WTC11 (cell line): Measurements from ENCODE around the gene CFAP20DC.

Experiments
- CBFB ChIP-seq: sonication (generic); formaldehyde crosslinking; IDR thresholded peaks from 2 replicates; pipeline ENCODE4 v1.8.1; 2022; ENCODE audit warnings: mild to moderate bottlenecking, low read depth, missing genetic modification reagents
- CREB1 ChIP-seq: sonication (generic); formaldehyde crosslinking; IDR thresholded peaks from 2 replicates; pipeline ENCODE4 v1.8.0; 2023; ENCODE audit warnings: mild to moderate bottlenecking, missing genetic modification reagents
- CREM ChIP-seq: sonication (generic); formaldehyde crosslinking; IDR thresholded peaks from 2 replicates; pipeline ENCODE4 v1.8.1; 2022; ENCODE audit warnings: mild to moderate bottlenecking, missing genetic modification reagents, moderate library complexity
- MXD4 ChIP-seq: fragments of 250-450 bp; sonication (Bioruptor Pico); IDR thresholded peaks from 2 replicates; pipeline ENCODE4 v1.8.0; 2021; ENCODE audit warnings: mild to moderate bottlenecking, moderate library complexity, borderline replicate concordance
- NFE2L1 ChIP-seq: sonication (generic); formaldehyde crosslinking; IDR thresholded peaks from 2 replicates; pipeline ENCODE4 v1.8.1; 2023; ENCODE audit warnings: missing genetic modification reagents
- RELA ChIP-seq: sonication (generic); formaldehyde crosslinking; IDR thresholded peaks from 2 replicates; pipeline ENCODE4 v1.8.1; 2022; ENCODE audit warnings: missing genetic modification reagents, mild to moderate bottlenecking, borderline replicate concordance
- TCF7 ChIP-seq: sonication (generic); formaldehyde crosslinking; IDR thresholded peaks from 2 replicates; pipeline ENCODE4 v1.8.0; 2022; ENCODE audit warnings: mild to moderate bottlenecking, low read depth, missing genetic modification reagents, moderate library complexity
- ZBTB21 ChIP-seq: sonication (generic); formaldehyde crosslinking; IDR thresholded peaks from 2 replicates; pipeline ENCODE4 v1.8.1; 2023; ENCODE audit warnings: mild to moderate bottlenecking, missing genetic modification reagents, borderline replicate concordance
- ZNF232 ChIP-seq: sonication (generic); formaldehyde crosslinking; IDR thresholded peaks from 2 replicates; pipeline ENCODE4 v1.8.0; 2022; ENCODE audit warnings: mild to moderate bottlenecking, missing genetic modification reagents
- ZNF423 ChIP-seq: fragments of 250-450 bp; sonication (Bioruptor Pico); IDR thresholded peaks from 2 replicates; pipeline ENCODE4 v2.1.2; 2022; ENCODE audit warnings: mild to moderate bottlenecking, moderate library complexity
- TF ChIP-seq, protein P1 (sequence below): fragments of 200-600 bp; IDR thresholded peaks from 2 replicates; pipeline ENCODE4 v1.8.0; 2022; ENCODE audit warnings: antibody characterized with exemption
- TF ChIP-seq, protein P2 (sequence below): sonication (generic); formaldehyde crosslinking; IDR thresholded peaks from 2 replicates; pipeline ENCODE4 v1.8.0; 2022; ENCODE audit warnings: mild to moderate bottlenecking, missing genetic modification reagents
- TF ChIP-seq, protein P3 (sequence below): sonication (generic); formaldehyde crosslinking; IDR thresholded peaks from 2 replicates; pipeline ENCODE4 v1.8.1; 2022; ENCODE audit warnings: low read depth, missing genetic modification reagents, borderline replicate concordance
- TF ChIP-seq, protein P4 (sequence below): sonication (generic); formaldehyde crosslinking; conservative IDR thresholded peaks from 2 replicates; pipeline ENCODE4 v1.8.1; 2023; ENCODE audit warnings: mild to moderate bottlenecking, low read depth, missing genetic modification reagents, moderate library complexity

DNA sequence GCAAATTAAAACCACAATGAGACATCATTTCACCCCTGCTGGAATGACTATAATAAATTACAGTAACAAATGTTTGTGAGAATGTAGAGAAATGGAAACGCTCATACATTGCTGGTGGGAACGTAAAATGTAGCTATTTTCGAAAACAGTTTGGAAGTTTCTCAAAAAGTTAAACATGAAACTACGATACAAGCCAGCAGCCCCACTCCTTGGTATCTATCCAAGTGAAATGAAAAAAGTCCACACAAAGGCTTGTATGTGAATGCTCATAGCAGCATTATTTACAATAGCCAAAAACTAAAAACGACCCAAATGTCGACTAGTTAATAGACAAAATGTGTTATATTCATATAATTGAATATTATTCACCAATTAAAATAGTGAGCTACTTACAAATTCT lies 22.9 kb upstream of the CFAP20DC start:
- TF ChIP-seq, protein P1, sequence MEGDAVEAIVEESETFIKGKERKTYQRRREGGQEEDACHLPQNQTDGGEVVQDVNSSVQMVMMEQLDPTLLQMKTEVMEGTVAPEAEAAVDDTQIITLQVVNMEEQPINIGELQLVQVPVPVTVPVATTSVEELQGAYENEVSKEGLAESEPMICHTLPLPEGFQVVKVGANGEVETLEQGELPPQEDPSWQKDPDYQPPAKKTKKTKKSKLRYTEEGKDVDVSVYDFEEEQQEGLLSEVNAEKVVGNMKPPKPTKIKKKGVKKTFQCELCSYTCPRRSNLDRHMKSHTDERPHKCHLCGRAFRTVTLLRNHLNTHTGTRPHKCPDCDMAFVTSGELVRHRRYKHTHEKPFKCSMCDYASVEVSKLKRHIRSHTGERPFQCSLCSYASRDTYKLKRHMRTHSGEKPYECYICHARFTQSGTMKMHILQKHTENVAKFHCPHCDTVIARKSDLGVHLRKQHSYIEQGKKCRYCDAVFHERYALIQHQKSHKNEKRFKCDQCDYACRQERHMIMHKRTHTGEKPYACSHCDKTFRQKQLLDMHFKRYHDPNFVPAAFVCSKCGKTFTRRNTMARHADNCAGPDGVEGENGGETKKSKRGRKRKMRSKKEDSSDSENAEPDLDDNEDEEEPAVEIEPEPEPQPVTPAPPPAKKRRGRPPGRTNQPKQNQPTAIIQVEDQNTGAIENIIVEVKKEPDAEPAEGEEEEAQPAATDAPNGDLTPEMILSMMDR = no peak
- TF ChIP-seq ZBTB21 = no peak
- TF ChIP-seq TCF7 = no peak
- no peak for TF ChIP-seq ZNF423 (CRISPR knock-in tag)
- TF ChIP-seq, protein P2, sequence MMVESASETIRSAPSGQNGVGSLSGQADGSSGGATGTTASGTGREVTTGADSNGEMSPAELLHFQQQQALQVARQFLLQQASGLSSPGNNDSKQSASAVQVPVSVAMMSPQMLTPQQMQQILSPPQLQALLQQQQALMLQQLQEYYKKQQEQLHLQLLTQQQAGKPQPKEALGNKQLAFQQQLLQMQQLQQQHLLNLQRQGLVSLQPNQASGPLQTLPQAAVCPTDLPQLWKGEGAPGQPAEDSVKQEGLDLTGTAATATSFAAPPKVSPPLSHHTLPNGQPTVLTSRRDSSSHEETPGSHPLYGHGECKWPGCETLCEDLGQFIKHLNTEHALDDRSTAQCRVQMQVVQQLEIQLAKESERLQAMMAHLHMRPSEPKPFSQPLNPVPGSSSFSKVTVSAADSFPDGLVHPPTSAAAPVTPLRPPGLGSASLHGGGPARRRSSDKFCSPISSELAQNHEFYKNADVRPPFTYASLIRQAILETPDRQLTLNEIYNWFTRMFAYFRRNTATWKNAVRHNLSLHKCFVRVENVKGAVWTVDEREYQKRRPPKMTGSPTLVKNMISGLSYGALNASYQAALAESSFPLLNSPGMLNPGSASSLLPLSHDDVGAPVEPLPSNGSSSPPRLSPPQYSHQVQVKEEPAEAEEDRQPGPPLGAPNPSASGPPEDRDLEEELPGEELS = no peak
- no peak for TF ChIP-seq MXD4 (CRISPR knock-in tag)
- TF ChIP-seq CREB1 = no peak
- TF ChIP-seq NFE2L1 = no peak
- TF ChIP-seq, protein P3, sequence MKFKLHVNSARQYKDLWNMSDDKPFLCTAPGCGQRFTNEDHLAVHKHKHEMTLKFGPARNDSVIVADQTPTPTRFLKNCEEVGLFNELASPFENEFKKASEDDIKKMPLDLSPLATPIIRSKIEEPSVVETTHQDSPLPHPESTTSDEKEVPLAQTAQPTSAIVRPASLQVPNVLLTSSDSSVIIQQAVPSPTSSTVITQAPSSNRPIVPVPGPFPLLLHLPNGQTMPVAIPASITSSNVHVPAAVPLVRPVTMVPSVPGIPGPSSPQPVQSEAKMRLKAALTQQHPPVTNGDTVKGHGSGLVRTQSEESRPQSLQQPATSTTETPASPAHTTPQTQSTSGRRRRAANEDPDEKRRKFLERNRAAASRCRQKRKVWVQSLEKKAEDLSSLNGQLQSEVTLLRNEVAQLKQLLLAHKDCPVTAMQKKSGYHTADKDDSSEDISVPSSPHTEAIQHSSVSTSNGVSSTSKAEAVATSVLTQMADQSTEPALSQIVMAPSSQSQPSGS (CRISPR knock-in tag) = no peak
- no peak for TF ChIP-seq ZNF232
- TF ChIP-seq RELA (CRISPR knock-in tag) = no peak
- TF ChIP-seq CREM (CRISPR knock-in tag) = no peak
- TF ChIP-seq, protein P4, sequence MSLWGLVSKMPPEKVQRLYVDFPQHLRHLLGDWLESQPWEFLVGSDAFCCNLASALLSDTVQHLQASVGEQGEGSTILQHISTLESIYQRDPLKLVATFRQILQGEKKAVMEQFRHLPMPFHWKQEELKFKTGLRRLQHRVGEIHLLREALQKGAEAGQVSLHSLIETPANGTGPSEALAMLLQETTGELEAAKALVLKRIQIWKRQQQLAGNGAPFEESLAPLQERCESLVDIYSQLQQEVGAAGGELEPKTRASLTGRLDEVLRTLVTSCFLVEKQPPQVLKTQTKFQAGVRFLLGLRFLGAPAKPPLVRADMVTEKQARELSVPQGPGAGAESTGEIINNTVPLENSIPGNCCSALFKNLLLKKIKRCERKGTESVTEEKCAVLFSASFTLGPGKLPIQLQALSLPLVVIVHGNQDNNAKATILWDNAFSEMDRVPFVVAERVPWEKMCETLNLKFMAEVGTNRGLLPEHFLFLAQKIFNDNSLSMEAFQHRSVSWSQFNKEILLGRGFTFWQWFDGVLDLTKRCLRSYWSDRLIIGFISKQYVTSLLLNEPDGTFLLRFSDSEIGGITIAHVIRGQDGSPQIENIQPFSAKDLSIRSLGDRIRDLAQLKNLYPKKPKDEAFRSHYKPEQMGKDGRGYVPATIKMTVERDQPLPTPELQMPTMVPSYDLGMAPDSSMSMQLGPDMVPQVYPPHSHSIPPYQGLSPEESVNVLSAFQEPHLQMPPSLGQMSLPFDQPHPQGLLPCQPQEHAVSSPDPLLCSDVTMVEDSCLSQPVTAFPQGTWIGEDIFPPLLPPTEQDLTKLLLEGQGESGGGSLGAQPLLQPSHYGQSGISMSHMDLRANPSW = no peak
- TF ChIP-seq CBFB (CRISPR knock-in tag) = no peak
